K562 (cell line): Measurements from ENCODE around the gene ALOXE3. TPM values are rescaled to one million over a fixed set of nuclear protein-coding genes. Genes with fewer than 3 reads are reported as not detected.

ENCODE experiments used
- ADNP ChIP-seq: fragments of 200-800 bp; sonication (Bioruptor generic); IDR thresholded peaks from 2 replicates; pipeline ENCODE4 v1.6.1; 2016; ENCODE audit warnings: missing genetic modification characterization, missing compliant biosample characterization
- BHLHE40 ChIP-seq: IDR thresholded peaks from 2 replicates; pipeline ENCODE4 v1.6.1; 2011; ENCODE audit warnings: low read length, improper control_type of control experiment
- ETV5 ChIP-seq: sonication (generic); formaldehyde crosslinking; IDR thresholded peaks from 2 replicates; pipeline ENCODE4 v1.4.0; 2020; ENCODE audit warnings: low read depth, mild to moderate bottlenecking, missing genetic modification reagents
- HIVEP1 ChIP-seq: fragments of 250-450 bp; sonication (Bioruptor Pico); IDR thresholded peaks from 2 replicates; pipeline ENCODE4 v1.4.0; 2020; ENCODE audit warnings: mild to moderate bottlenecking
- JUND ChIP-seq, 2 experiments: IDR thresholded peaks; 2 replicates in 1 of 2; 3 replicates in 1 of 2; pipeline ENCODE4 v1.6.1; 2011; ENCODE audit warnings: borderline replicate concordance in 2 of 2, low read depth in 2 of 2, low read length in 2 of 2, improper control_type of control experiment in 1 of 2, missing biosample characterization in 1 of 2, missing genetic modification characterization in 1 of 2, missing genetic modification reagents in 1 of 2
- NRF1 ChIP-seq, 2 experiments: fragments of 450-650 bp; IDR thresholded peaks in 1 of 2; conservative IDR thresholded peaks in 1 of 2; 2 replicates each; pipeline ENCODE4 v1.6.1; 2014; ENCODE audit warnings: mild to moderate bottlenecking in 2 of 2
- TCF7L2 ChIP-seq: fragments of 150-350 bp; IDR thresholded peaks from 2 replicates; pipeline ENCODE4 v1.6.1; 2016; ENCODE audit warnings: low read depth, mild to moderate bottlenecking, low read length, moderate library complexity
- THAP7 ChIP-seq: fragments of 250-450 bp; sonication (Bioruptor Pico); IDR thresholded peaks from 2 replicates; pipeline ENCODE4 v1.5.0; 2021
- XRCC5 ChIP-seq: fragments of 200-400 bp; formaldehyde crosslinking; IDR thresholded peaks from 2 replicates; pipeline ENCODE4 v1.6.1; 2017; ENCODE audit warnings: low read depth, mild to moderate bottlenecking, low read length
- ZBTB8A ChIP-seq: fragments of 450-650 bp; IDR thresholded peaks from 2 replicates; pipeline ENCODE4 v1.6.1; 2018; ENCODE audit warnings: mild to moderate bottlenecking, moderate library complexity; ENCODE audit not compliant: partially characterized antibody
- ZC3H4 ChIP-seq: sonication (generic); formaldehyde crosslinking; IDR thresholded peaks from 2 replicates; pipeline ENCODE4 v1.9.0; 2021; ENCODE audit warnings: missing genetic modification reagents, borderline replicate concordance
- ZNF740 ChIP-seq, 3 experiments: fragments of 200-800 bp in 1 of 3; sonication (Bioruptor generic) in 1 of 3; sonication (generic) in 1 of 3; formaldehyde crosslinking in 1 of 3; IDR thresholded peaks; 2 replicates each; pipeline versions ENCODE4 v1.6.1 to v1.8.0; 2016 to 2022; ENCODE audit warnings: mild to moderate bottlenecking in 2 of 3, missing compliant biosample characterization in 2 of 3, missing genetic modification characterization in 2 of 3, missing genetic modification reagents in 1 of 3
- ZZZ3 ChIP-seq: fragments of 450-650 bp; IDR thresholded peaks from 2 replicates; pipeline ENCODE4 v1.6.1; 2016; ENCODE audit warnings: antibody characterized with exemption, mild to moderate bottlenecking, moderate library complexity
- polyA plus RNA-seq, 8 experiments: library from polyadenylated mRNA; depleted of rRNA in 4 of 8; stranded (reverse) in 5 of 8; unstranded in 3 of 8; fragments of >200 nt; fragmentation: Nextera tagmentation in 2 of 8; fragmentation: Illumina TruSeq in 1 of 8; extraction: Ambion mirVana in 2 of 8; extraction: Trizol in 1 of 8; gene quantifications; 2 replicates each; pipeline versions ENCODE4 v1.2.1 to v1.2.3, GENCODE V29; 2011 to 2014; ENCODE audit warnings: inconsistent platforms in 1 of 8, missing spikeins in 1 of 8
- total RNA-seq, 7 experiments: library from RNA; depleted of rRNA in 6 of 7; stranded (reverse); fragments of >200 nt in 6 of 7; fragmentation: Illumina TruSeq in 2 of 7; extraction: Trizol in 2 of 7; gene quantifications; 2 replicates each; pipeline versions ENCODE4 v1.2.1 to v1.2.3, GENCODE V29; 2011 to 2021; ENCODE audit warnings: low replicate concordance in 1 of 7
- TF ChIP-seq, protein P1 (sequence below): fragments of 450-650 bp; IDR thresholded peaks from 2 replicates; pipeline ENCODE4 v1.6.1; 2016; ENCODE audit warnings: low read depth
- TF ChIP-seq, protein P2 (sequence below): fragments of 250-450 bp; sonication (Bioruptor Pico); IDR thresholded peaks from 2 replicates; pipeline ENCODE4 v1.9.0; 2021; ENCODE audit warnings: mild to moderate bottlenecking

The ALOXE3 gene
- total and polyA plus RNA-seq, 9 of the 15 experiments (the other 6 are each of a cell fraction or from before 2014, with no cell fraction given) = 0.04 TPM; not detected in 8

DNA sequence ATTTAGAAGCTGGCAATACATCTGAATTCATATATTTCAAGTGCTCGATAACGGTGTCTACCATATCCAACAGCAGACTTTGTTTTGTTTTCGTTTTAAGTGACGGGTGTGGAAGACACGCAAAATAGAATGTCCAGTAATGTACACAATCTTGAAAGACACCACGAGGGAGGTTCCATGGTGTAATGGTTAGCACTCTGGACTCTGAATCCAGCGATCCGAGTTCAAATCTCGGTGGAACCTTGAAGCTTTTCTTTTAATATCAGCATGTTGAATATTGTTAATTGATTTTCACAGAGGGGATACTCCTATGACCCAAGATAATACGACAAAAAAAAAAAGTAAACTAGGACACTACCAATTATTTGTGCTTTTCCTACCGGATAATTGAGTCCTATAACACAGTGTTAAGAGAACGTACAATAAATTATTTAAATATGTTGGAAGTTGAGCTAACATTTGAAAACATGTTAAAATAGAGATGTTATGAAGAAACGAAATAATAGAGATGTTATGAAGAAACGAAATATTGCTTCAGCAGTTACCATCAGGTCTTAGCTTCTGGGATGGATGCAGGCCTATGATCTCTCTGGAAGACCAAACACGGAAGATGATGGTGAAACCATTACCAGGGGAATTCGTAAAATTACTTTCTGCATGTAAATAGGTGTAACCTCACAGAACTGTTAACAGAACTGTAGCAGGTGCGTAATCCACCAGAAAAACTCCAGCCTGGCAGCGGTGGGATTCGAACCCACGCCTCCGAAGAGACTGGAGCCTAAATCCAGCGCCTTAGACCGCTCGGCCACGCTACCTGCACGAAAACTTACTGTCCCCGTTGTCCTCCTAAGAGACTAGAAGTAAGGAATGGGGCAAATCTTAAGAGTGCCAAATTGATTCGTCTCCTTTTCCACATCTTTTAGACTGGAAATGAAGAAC, 1.5 kb upstream of the ALOXE3 start (continued):
- TF ChIP-seq, protein P1, sequence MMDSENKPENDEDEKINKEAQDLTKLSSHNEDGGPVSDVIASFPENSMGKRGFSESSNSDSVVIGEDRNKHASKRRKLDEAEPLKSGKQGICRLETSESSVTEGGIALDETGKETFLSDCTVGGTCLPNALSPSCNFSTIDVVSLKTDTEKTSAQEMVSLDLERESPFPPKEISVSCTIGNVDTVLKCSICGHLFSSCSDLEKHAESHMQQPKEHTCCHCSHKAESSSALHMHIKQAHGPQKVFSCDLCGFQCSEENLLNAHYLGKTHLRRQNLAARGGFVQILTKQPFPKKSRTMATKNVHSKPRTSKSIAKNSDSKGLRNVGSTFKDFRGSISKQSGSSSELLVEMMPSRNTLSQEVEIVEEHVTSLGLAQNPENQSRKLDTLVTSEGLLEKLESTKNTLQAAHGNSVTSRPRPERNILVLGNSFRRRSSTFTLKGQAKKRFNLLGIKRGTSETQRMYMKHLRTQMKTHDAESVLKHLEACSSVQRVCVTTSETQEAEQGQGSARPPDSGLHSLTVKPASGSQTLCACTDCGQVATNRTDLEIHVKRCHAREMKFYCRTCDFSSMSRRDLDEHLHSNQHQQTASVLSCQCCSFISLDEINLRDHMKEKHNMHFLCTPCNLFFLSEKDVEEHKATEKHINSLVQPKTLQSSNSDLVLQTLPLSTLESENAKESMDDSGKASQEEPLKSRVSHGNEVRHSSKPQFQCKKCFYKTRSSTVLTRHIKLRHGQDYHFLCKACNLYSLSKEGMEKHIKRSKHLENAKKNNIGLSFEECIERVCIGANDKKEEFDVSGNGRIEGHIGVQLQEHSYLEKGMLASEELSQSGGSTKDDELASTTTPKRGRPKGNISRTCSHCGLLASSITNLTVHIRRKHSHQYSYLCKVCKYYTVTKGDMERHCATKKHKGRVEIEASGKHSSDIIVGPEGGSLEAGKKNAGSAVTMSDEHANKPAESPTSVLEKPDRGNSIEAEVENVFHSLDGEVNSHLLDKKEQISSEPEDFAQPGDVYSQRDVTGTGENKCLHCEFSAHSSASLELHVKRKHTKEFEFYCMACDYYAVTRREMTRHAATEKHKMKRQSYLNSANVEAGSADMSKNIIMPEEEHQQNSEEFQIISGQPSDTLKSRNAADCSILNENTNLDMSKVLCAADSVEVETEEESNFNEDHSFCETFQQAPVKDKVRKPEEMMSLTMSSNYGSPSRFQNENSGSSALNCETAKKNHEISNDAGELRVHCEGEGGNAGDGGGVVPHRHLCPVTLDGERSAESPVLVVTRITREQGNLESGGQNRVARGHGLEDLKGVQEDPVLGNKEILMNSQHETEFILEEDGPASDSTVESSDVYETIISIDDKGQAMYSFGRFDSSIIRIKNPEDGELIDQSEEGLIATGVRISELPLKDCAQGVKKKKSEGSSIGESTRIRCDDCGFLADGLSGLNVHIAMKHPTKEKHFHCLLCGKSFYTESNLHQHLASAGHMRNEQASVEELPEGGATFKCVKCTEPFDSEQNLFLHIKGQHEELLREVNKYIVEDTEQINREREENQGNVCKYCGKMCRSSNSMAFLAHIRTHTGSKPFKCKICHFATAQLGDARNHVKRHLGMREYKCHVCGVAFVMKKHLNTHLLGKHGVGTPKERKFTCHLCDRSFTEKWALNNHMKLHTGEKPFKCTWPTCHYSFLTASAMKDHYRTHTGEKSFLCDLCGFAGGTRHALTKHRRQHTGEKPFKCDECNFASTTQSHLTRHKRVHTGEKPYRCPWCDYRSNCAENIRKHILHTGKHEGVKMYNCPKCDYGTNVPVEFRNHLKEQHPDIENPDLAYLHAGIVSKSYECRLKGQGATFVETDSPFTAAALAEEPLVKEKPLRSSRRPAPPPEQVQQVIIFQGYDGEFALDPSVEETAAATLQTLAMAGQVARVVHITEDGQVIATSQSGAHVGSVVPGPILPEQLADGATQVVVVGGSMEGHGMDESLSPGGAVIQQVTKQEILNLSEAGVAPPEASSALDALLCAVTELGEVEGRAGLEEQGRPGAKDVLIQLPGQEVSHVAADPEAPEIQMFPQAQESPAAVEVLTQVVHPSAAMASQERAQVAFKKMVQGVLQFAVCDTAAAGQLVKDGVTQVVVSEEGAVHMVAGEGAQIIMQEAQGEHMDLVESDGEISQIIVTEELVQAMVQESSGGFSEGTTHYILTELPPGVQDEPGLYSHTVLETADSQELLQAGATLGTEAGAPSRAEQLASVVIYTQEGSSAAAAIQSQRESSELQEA = peak; percentile 62; the same call in 1 of the 2 replicates
- TF ChIP-seq HIVEP1 (CRISPR knock-in tag) (no peak), NRF1 (conservative IDR thresholded peaks at IDR 0.05 in 1 of 2, IDR thresholded peaks at IDR 0.05 in 1 of 2) (0 out of 4 replicates have a peak, but pooled peaks of 1 of the 2 experiments have one; percentile 12), ZNF740 (CRISPR knock-in tag; IDR thresholded peaks at IDR 0.05) (no peak), ZNF740 (tag; IDR thresholded peaks at IDR 0.05) (no peak), JUND (IDR thresholded peaks at IDR 0.05; ENCODE audit: borderline replicate concordance, low read depth, low read length) (peak; percentile 63), JUND (tag; IDR thresholded peaks at IDR 0.05; ENCODE audit: borderline replicate concordance, low read depth, low read length) (no peak; the same call in 2 of the 3 replicates), ADNP (tag) (peak; percentile 96), TCF7L2 (no peak), THAP7 (CRISPR knock-in tag) (no peak), BHLHE40 (peak; percentile 27; the same call in 1 of the 2 replicates), ZC3H4 (no peak), ZZZ3 (no peak), XRCC5 (peak; percentile 73), ETV5 (CRISPR knock-in tag) (0 out of 2 replicates have a peak, but pooled peaks have one; percentile 34), ZBTB8A (peak; percentile 84)
- TF ChIP-seq, protein P2, sequence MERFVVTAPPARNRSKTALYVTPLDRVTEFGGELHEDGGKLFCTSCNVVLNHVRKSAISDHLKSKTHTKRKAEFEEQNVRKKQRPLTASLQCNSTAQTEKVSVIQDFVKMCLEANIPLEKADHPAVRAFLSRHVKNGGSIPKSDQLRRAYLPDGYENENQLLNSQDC (CRISPR knock-in tag) = no peak
